MM.1S (cell line): ENCODE data around the gene TCF12.

Experiments
- CTCF ChIP-seq: fragments of 300-600 bp; sonication (generic); IDR thresholded peaks from 2 replicates; pipeline ENCODE4 v1.5.1; 2016; ENCODE audit warnings: antibody characterized with exemption, low read length, mixed read lengths
- EZH2 ChIP-seq: fragments of 300-600 bp; sonication (generic); optimal IDR thresholded peaks from 2 replicates; pipeline ENCODE3; 2017; ENCODE audit warnings: low read depth, mild to moderate bottlenecking, antibody characterized with exemption, low read length, mixed read lengths

GRCh38 chr15:56893364-56893678 lies 25.1 kb upstream of the TCF12 start:
- no peak for TF ChIP-seq CTCF
- no peak for TF ChIP-seq EZH2
